Left forelimb (tissue), 1 donor: ENCODE data around the gene PTPRN2.

Source experiments
- DNase-seq: peaks from one replicate; pipeline ENCODE4 v3.0.0-alpha.2; 2018; ENCODE audit warnings: low spot score

PTPRN2 gene

DNA sequence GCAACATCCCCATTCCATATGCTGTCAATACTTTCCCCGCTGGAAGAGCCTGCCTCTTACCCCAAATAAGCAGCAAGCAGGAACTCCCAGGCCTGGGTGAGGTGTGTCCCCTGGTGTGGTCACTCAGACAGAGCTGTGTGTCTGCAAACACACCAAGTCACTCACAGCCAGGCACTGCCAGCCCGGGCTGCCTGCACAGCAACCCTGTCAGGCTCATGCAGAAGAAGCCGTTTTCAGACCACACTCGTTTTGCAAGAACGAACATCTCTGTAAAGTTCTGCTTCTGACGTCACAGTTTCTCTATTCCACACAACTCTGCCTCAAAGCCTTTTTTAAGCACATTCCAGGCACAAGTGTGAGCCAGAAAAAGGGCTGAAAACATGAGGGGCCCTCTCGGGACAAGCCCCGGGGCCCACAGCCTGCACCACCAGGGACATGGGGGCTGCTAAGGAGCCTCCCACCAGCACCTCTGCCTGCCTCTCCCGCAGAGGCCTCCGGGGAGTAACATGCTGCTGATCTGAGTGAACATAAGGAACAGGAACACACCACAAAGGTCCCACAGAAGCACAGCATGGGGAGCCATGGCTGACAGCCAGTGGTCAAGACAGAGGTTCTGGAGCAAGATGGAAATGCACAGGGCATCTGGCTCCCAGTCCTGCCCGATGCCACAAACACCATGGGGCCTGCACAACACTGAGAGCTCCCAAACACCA, 11.4 kb downstream of the PTPRN2 start:
- no peak for DNase-seq

DNA sequence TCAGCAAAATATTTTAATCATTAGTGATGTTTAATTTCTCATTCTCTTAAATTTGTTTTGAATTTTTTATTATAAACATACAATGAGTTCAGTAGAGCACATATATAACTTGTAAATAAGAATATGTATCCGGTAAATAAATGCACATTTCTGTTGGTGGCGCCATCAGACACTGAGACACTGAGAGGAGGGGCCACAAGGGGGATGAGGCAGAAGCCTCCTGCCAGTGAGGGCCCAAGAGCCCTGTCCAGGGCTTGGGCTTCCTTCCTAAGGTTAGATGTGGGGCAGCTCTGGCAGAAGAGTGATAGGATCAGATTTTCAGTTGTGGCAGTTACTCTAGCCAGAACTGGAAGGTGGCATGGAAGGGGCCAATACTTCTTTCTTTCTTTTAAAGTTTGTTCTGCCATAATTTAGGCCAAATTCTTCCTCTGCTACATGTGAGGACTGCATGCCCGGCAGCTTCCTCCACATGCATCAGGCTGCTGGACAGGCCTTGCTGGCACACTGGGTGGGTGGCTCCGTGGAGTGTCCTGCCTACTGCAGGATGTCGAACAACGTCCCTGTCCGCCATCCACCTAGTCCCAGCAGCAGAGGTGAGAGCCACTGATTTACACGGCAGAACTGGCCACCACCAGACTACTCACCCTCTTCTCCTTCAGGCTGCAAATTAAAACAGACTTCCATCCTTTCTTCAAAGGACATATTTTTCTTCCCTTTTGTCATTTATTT, 13.2 kb downstream of the PTPRN2 start:
- DNase-seq = no peak

DNA sequence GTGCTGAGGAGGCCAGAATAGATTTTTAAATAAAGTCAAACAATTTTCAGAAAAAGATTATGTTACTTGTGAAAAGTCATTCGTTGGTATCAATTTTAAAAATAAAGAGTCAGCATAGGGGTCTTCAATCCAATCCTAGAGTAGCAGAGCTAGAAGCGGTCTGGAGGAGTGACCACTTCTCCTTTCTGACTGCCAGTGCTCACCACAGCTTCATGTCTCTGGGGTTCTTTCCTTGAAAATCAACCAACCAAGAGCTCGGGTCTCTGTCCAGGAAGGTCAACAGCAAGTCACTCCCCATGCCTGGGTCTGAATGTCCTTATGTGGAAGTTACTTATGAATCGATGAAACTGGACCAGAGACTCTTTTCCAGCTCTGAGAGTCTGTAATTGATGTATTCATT, 14.3 kb downstream of the PTPRN2 start:
- no peak for DNase-seq

DNA sequence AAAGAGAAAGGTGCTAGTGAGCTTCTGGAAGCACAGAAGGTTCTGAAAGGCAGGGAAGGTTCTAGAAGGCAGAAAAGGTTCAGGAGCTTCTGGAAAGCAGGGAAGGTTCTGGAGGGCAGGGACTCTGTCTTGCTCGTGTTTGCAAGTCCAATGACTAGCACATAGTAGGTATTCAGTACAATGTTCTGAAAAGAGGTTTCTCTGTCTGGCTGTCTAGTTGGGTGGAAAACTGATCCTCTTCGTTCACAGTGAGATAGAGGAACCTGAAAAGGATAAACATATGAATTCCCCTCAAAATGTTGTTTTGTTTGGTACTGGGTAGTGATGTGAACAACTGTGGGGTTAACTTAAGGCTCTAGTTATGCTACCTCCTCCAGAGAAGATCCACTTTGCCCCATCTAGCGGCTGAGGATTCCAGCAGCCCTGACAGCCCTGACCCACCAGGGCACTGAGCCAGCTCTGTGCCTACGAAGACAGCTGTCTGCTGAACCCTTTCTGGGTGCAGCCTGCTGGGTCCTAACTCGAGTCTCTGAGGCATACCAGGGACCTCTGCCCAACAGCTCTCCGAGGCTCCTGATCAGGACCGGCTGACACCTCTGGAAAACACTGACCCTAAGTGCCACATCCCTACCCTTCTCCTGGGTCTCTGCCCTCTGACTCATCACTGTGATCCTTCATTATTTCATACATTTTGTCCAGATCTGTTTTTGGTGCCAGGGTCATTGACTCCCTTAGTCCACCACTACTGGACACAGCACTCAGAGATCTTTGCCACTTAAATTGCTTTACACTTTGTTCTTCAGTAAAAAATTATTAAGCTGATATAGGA, 15.4 kb downstream of the PTPRN2 start:
- no peak for DNase-seq

DNA sequence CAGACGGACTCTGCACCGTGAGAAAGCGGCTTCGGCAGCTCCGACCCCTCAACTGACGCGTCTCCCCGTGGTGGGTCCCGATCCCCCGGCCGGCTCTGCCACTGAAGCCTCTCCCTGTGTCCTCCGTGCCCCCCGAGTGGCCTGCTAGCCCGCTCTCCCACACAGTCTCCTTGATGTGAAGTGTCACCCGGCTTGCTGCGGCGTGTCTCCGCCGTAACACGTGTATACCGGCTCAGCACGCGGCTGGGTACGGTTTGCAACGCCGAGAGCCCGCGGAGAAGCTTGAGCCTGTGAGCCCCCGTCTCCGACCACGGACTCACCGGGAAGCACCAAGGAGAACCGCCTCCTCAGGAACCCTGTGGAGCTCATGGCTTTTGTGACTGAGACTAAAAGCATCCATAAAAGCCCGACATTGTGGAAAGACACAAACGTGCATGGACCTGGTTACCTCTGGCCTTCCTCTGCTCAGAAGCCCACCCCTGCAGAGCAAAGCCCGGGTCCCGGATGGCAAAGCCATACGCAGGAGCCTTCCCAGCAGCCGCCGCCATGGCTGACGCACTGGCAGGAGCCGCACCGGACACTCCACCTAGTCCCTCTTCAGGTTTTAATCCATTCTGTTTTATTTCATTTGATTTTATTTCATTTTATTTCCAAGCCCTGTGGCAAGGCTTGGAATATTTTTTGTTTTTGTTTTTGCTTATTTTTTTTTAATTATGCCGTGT, 17.0 kb downstream of the PTPRN2 start:
- no peak for DNase-seq

DNA sequence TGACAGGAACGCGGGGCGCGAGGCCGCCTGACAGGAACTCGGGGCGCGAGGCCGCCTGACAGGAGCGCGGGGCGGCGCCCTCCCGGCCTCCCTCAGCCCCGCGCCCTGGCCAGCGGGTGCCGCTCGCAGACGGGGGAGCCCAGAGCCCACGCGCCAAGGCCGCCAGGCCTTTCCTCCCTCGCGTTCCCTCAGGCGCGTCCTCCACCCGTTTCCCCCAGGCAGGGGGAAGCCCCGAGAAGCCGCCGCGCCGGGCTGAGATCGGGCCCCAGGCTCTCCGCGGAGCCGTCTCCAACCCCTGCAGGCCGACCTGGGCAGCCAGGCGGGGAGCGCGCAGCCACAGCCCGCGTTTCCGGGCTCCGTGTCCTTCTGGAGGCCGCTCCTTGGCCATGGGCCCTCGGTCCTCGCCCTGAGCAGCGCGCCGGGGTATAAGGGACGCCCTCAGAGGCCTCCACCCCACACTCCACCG, 17.7 kb downstream of the PTPRN2 start:
- DNase-seq = no peak

DNA sequence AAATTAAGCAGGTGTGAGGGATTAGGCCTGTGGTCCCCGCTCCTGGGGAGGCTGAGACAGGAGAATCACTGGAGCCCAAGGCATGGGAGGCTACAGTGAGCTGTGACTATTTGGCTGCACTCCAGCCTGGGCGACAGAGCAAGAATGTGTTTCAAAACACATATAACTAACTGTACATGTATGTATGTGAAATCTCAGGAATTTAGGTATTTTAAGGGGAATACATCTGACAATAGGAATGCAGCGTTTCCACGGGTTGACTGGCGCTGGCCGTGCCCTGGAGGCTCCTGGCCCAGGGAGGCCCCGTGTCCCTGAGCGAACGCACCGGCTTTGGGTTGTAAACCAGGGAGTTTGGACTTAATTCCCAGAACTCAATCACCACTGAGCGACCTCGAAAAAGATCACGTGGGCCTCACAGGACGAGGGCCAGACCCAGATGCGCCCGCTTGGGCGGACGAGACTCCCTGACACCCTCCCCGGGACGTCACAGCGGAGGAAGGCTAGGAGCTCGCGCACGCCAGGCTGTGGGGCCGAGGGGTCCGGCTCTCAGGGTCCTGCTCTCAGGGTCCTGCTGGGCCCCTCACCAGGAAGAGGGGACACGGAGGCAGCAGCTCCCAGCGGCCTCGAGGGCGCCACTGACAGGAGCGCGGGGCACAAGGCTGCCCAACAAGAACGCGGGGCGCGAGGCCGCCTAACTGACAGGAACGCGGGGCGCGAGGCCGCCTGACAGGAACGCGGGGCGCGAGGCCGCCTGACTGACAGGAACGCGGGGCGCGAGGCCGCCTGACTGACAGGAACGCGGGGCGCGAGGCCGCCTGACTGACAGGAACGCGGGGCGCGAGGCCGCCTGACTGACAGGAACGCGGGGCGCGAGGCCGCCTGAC, 18.4 kb downstream of the PTPRN2 start:
- no peak for DNase-seq

DNA sequence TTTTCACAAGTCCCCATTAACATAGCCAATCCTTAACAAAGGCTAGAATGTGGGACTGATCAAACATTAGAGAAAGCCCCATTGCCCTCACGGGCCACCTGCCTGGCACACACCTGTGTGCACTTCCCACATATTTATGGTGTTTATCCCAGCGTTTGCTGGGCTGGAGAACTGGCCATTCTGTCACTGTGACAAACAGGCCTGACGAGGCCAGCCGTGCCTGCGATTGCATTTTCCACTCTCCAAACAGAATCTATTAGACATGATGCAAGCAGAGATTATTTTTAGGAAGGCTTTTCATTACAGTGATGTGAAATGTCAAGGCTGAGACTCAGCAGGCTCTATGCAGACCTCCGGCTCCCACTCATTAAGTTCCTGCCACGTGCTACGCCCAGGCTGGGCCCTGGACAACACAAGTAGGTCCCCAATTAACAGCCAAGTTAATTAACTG, 20.4 kb downstream of the PTPRN2 start:
- DNase-seq = no peak

DNA sequence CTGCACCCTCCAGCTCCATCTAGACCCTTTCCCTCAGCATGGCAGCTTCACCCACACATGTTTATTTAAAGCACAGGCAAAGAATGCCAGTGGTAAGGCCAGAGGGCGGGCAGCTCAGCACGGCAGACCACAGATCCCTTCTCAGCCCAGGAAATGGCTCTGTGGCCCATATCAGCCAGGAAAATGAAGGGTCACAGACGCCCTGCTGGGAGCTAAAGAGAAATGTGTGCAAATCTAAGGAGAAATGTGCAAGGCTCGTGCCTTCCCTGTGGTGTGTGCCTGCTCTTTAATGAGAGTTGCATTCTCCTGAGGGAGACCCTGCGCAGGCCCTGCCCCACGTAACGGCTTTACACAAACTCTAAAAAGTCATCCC, 23.0 kb downstream of the PTPRN2 start:
- DNase-seq = no peak

DNA sequence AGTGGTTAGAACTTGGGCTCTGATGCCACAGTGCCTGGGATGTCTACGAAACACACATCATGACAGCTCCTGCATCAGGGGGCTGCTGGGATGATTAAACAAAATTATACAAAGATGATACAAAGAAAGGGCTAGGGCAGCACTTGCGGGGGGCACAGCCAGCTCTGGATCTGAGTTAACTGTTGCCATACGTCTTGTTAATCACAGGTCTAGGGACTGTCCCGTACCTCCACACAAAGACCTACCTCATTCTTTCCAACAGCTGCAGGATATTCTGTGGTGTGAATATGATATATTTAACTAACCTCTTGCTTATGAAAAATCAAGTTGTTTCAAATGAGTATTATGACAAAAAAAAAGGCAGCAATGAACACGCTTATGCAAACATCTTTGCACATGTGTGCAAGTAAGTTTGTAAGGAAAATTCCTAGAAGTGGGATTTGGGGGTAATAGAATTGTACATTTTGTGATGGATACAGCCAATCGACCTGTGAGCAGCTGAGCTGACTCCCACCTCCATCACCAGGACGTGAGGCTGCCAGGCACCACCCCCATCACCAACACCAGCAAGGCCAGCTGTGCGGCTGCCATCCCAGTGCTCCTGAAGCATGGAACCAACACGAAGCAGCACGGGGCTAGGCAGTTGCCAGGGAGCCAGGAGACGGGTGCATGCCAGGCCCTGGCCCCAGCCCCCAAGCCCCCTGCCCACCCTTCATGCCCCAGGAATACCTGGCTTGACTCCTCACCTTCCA, 23.5 kb downstream of the PTPRN2 start:
- DNase-seq = no peak

DNA sequence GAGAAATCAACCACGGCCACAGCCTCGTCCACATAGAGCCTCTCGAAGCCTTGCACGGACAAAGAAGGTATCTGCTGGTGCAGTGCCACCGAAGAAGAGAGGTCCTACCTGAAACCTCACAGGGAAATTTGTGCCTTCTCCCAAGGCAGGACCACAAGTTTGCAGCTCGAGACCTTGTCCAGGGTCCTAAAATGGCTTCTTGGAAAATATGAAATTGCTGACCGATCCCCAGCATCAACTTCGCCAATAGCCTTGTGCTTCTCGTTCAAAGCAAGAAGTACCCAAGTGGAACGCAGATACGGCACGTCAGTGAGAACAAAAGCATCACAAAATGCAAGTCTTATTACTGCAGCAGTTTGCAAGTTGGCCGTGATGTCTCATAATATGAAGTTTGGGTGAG, 24.6 kb downstream of the PTPRN2 start:
- no peak for DNase-seq

DNA sequence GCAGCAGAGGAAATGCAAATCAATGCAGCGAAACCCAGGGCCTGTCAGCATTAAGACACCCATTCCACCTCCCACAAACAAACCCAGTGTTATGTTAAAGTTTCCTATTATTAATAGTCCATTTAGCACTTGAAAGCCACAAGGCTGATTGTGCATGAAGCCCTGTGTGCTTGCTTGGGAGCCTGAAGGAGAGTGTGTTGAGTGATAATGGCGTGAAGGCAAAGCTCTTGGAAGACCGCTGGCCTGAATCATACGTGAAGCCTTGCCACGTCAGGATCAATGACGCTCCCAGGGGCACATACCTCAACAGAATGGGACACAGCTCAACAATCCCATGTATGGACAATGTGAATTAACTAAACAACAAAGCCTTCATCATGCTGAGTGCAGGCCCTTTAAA, 25.1 kb downstream of the PTPRN2 start:
- no peak for DNase-seq

DNA sequence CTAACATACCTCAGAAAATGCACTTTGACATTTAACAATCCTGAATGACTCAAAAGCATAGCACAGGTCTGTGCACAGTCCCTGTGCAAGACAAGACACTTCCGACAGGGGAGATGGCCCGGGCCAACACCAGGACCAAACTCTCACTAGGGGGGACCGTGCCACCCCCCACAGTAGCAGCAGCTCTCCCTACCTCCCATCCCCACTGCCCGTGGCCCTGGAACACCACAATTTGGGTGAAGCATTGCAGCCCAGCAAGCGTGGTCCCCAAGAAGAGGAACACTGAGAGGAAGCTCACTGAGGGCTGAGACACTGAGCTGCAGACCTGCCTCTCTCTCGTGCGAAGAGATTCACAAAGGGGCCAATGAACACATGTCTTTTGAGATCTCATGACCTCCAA, 26.0 kb downstream of the PTPRN2 start:
- DNase-seq = no peak

DNA sequence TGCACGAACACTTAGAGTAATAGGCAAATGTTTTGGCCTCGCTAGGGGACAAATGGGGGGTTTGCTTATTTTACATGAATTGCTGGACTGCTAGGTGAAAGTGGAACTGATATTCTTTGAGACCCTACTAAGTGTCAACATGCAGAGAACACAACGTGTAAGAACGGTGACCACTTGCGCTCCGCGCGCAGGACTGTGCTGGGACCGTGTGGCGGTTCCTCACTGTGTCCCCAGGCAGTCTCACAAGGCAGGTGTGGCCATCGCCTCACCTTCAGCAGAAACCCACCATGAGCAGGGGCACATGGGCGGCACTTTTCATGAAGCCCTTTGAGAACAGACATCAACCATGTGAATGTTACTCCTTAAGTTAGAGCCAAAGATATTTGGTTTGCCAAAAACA, 27.2 kb downstream of the PTPRN2 start:
- DNase-seq = no peak

DNA sequence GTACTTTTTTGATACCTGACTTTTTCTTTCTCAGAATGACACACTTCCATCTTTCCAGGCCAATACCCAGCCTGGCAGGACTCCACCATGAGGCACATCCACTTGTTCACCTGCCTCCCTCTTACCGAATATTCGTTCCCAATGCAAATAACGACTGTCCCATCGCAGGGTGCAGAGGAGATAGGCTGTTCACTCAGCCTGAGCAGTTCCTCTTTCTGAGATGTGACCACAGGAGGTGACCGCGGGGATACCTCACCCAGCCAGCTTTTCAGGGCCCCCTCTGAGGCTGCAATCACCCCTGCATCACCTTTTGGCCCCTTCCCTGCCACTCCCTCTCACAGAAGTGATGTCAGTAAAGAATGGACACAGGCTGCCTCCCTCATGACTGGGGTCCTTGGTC, 28.3 kb downstream of the PTPRN2 start:
- no peak for DNase-seq

DNA sequence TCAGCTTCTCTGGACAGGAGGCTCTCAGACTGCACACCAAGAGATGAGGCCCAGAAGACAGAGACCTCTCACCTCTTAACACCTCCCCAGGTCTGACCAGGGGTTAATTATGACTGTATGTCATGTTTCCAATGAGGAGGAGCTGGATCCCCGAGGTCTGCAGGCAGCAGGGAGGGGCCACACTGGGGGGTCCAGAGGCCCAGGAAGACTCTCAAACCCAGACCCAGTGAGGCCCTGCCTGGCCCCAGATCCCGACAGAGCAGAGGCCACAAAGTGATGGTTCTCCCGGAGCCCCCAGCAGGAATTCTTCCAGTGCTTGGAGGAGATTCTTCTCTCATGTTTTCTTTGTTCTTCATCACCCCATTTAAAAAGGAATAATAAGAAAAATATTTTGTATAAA, 28.8 kb downstream of the PTPRN2 start:
- DNase-seq = no peak

DNA sequence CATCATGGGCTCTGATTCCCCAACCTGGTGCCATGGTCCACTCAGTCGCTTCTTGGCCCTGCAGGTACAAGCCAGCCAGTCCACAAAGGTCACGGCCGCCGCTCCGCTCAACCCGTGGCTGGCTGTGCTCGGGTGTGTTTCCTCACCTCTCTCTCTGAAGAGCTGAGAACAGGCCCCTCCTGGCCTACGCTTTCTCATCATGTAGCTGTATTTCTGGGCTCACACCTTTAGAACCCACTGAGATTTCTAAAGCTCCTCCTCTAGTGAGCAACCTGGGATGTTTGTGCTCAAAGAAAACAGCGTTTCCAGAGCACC, 30.2 kb downstream of the PTPRN2 start:
- DNase-seq = no peak

DNA sequence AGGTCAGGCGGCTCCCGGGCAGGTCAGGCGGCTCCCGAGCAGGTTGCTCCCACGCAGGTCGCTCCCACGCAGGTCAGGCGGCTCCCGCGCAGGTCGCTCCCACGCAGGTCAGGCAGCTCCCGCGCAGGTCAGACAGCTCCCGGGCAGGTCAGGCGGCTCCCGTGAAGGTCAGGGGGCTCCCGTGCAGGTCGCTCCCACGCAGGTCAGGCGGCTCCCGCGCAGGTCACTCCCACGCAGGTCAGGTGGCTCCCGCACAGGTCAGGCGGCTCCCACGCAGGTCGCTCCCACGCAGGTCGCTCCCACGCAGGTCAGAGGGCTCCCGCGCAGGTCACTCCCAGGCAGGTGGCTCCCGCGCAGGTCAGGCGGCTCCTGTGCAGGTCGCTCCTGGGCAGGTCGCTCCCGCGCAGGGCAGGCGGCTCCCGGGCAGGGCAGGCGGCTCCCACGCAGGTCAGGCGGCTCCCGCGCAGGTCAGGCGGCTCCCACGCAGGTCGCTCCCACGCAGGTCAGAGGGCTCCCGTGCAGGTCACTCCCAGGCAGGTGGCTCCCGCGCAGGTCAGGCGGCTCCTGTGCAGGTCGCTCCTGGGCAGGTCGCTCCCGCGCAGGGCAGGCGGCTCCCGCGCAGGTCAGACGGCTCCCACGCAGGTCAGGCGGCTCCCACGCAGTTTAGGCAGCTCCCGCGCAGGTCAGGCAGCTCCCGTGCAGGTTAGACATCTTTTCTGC, 30.7 kb downstream of the PTPRN2 start:
- DNase-seq = no peak

DNA sequence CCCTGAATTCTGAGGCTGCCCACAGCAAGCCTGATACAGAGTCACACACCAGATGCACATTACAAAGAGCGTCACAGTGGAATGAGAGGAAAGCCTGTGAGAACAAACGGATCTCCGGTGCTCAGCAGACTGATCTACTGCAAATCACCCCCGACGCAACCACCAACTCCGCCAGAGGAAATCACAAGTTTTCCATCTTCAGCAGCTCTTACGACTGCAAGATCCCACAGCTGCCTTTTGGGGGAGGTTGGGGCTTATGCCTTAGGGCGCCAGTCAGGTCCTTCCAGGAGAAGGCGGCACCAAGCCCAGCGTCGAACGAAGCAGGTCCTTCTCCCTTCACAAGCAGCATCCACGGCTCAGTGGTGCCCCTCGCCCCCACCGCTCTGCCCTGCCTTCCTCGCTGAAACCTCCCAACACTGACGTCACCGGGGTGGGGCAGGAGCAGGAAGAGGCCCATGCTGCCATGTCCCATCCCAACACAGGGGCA, 32.5 kb downstream of the PTPRN2 start:
- DNase-seq = no peak
